Heart right ventricle (tissue), 16 donors: Measurements from ENCODE around the gene MERTK. TPM values are rescaled to one million over a fixed set of nuclear protein-coding genes. Genes with fewer than 3 reads are reported as not detected.
A peak's percentile ranks its signal among the peaks of the same experiment; 100 is the strongest.

Experiments used
- ATAC-seq, 8 donors: fragments of 200-7000 bp; cut with Tn5 transposase; one replicate each; pipeline ENCODE4 v1.9.1; 2020; ENCODE audit warnings: mild to moderate bottlenecking in 8 of 8, moderate library complexity in 8 of 8, moderate number of reproducible peaks in 1 of 8
- DNase-seq, 2 donors: peaks; one replicate each; pipeline ENCODE4 v3.0.0-alpha.2; 2020
- H3K27ac ChIP-seq, 10 donors: fragments of 200-600 bp; sonication (generic) in 2 of 10; one replicate each; pipeline versions ENCODE4 v1.5.0 to v1.8.0; 2020 to 2022; ENCODE audit warnings: mild to moderate bottlenecking in 3 of 10
- H3K27me3 ChIP-seq, 7 donors: fragments of 200-600 bp; one replicate each; pipeline ENCODE4 v1.8.0; 2021 to 2022; ENCODE audit warnings: mild to moderate bottlenecking in 2 of 7
- H3K36me3 ChIP-seq, 9 donors: fragments of 200-600 bp; sonication (generic) in 1 of 9; one replicate each; pipeline versions ENCODE4 v1.5.0 to v1.8.0; 2020 to 2022; ENCODE audit warnings: mild to moderate bottlenecking in 2 of 9
- H3K4me1 ChIP-seq, 9 donors: fragments of 200-600 bp; sonication (generic) in 1 of 9; one replicate each; pipeline versions ENCODE4 v1.5.0 to v1.8.0; 2020 to 2022; ENCODE audit warnings: mild to moderate bottlenecking in 4 of 9
- H3K4me3 ChIP-seq, 10 donors: fragments of 200-600 bp; sonication (generic) in 2 of 10; one replicate each; pipeline versions ENCODE4 v1.5.0 to v1.8.0; 2020 to 2022; ENCODE audit warnings: mild to moderate bottlenecking in 7 of 10, moderate library complexity in 2 of 10
- H3K9me3 ChIP-seq, 11 donors: fragments of 200-600 bp in 10 of 11; sonication (generic) in 2 of 11; one replicate each; pipeline versions ENCODE4 v1.5.0 to v1.8.0; 2013 to 2022; ENCODE audit warnings: mild to moderate bottlenecking in 2 of 11, control low read depth in 1 of 11, moderate library complexity in 1 of 11
- CTCF ChIP-seq, 9 donors: fragments of 200-600 bp; sonication (generic) in 2 of 9; IDR thresholded peaks; one replicate each; pipeline versions ENCODE4 v1.5.0 to v1.8.0; 2021 to 2022; ENCODE audit warnings: antibody characterized with exemption in 9 of 9, mild to moderate bottlenecking in 5 of 9, moderate library complexity in 1 of 9
- WGBS, 2 donors: extraction: QIAGEN DNeasy Blood & Tissue Kit; methylation state at CpG; one replicate each; pipeline ENCODE4 v1.1.7; 2013; ENCODE audit warnings: inconsistent platforms in 1 of 2; 5-methylcytosine and 5-hydroxymethylcytosine counted together
- intact Hi-C, 10 donors: fragments of 100-400 bp; cut with DNase I; formaldehyde crosslinking; loops; one replicate each; pipeline versions ENCODE4 v1.11.1 to v1.14.2; 2022
- polyA plus RNA-seq, 2 donors: library from polyadenylated mRNA; stranded (reverse); fragments of 200-250 nt; gene quantifications; one replicate each; pipeline ENCODE4 v1.2.3, GENCODE V29; 2013
- total RNA-seq, 10 donors: library from RNA; stranded (reverse); fragmentation: NEBNext Ultra II Directional in 3 of 10; extraction: Animal tissue kit (Norgen Biotek cat#: 25700) in 3 of 10; gene quantifications; one replicate each; pipeline versions ENCODE4 v1.2.1 to v1.2.4, GENCODE V29; 2021 to 2023
- donor health status: Arrhythmogenic right ventricular cardiomyopathy.
- donor health status: ischemic (EF 13 %, LVEDD 7.1; RV severe dilation, severe dysfunction).
- donor health status: healthy with polysubstance abuse.
- donor health status: DM: no; HTN: yes; CAD: no.
- donor health status: DM: no; HTN: no; CAD: no.
- donor health status: ischemic (EF 25% LVEDD 6.9; RV normal size, moderate dysfunction).
- donor health status: ischemic (EF 25% LVEDD 5.7; RV mildly dilated, moderate dysfunction).
- donor health status: healthy.
- donor health status: DM: yes; HTN: yes; CAD: no.
- donor health status: Ischemic cardiomyopathy.
- donor health status: ischemic (EF 35%, LVEDD 5.7; RV mildly dilated, moderate dysfunction).
- donor health status: nonischemic (EF 11% LVEDD 7.7; RV severe dilation, severe dysfunction).
- donor health status: DM: yes; HTN: yes; CAD: no.
- donor health status: PGD.
- donor health status: ischemic (EF 29% LVEDD 5.4; RV normal size, mild dysfunction).
- donor health status: nonischemic (EF 23%, LVEDD 6.1; RV moderate dilation, normal function).

MERTK gene
- total and polyA plus RNA-seq, 12 donors = 2.3 to 8.9 (median 3.9) TPM

- no peak for TF ChIP-seq CTCF (IDR thresholded peaks at IDR 0.05)
- intact Hi-C loops = loop anchor here in 2 of 10 donors (5.0 kb wide), 2 partner anchors 38 to 43 kb away; no protein-coding TSS in a partner anchor
- peak in 4 of 8 donors; percentile 26 to 43 (median 40) for ATAC-seq
These were observed 47.3 kb downstream of the MERTK start for GRCh38 chr2:111945444-111946293.

GRCh38 chr2:111946294-111947114 lies 48.1 kb downstream of the MERTK start:
- no peaks in the 10 kb centered on the region for H3K27me3 ChIP-seq
- intact Hi-C loops = loop anchor here in 2 of 10 donors (5.0 kb wide), 2 partner anchors 39 to 44 kb away; no protein-coding TSS in a partner anchor
- WGBS, 2 donors = 34 to 42% methylated on average over 9 of the region's 9 CpGs
- no peak for TF ChIP-seq CTCF (IDR thresholded peaks at IDR 0.05)
- H3K4me3 ChIP-seq = no peak overlapping the region
- H3K4me1 ChIP-seq = peaks cover 0 to 28% (median 17%) of the 10 kb centered on the region in 9 donors
- H3K27ac ChIP-seq = peak overlapping the region in 9 of 10 donors; percentile 18 to 75 (median 46)
- H3K9me3 ChIP-seq = no peaks in the 10 kb centered on the region
- ATAC-seq (peak; percentile 78 to 95 (median 90)), DNase-seq (peak in 1 of 2 donors; percentile 47)
- peaks cover 0 to 46% (median 0%) of the 10 kb centered on the region in 9 donors for H3K36me3 ChIP-seq

More at GRCh38 chr2:111945444-111946293, 47.3 kb downstream of the MERTK start:
- Histone ChIP-seq H3K27ac (peak overlapping the region in 8 of 10 donors; percentile 18 to 75 (median 41)), H3K4me1 (peaks cover 0 to 28% (median 17%) of the 10 kb centered on the region in 9 donors), H3K36me3 (peaks cover 0 to 46% (median 0%) of the 10 kb centered on the region in 9 donors), H3K9me3 (no peaks in the 10 kb centered on the region), H3K27me3 (no peaks in the 10 kb centered on the region), H3K4me3 (no peak overlapping the region)
- no peak for DNase-seq
- 80 to 88% methylated on average over 2 of the region's 2 CpGs for WGBS, 2 donors

- no peak for TF ChIP-seq CTCF (IDR thresholded peaks at IDR 0.05)
- peaks cover 0 to 28% (median 17%) of the 10 kb centered on the region in 9 donors for H3K4me1 ChIP-seq
- H3K27ac ChIP-seq = peak overlapping the region in 8 of 10 donors; percentile 18 to 75 (median 52)
- H3K36me3 ChIP-seq = peaks cover 0 to 46% (median 0%) of the 10 kb centered on the region in 9 donors
- WGBS, 2 donors = 89 to 96% methylated on average over 11 of the region's 11 CpGs
- H3K4me3 ChIP-seq = no peak overlapping the region
- H3K9me3 ChIP-seq = no peaks in the 10 kb centered on the region
- H3K27me3 ChIP-seq = no peaks in the 10 kb centered on the region
- DNase-seq = no peak
- intact Hi-C loops = loop anchor here in 2 of 10 donors (5.0 kb wide), 2 partner anchors 40 to 45 kb away; no protein-coding TSS in a partner anchor
- no peak for ATAC-seq
These were observed 48.8 kb downstream of the MERTK start for GRCh38 chr2:111947219-111947618.

GRCh38 chr2:111948832-111949231 lies 50.4 kb downstream of the MERTK start:
- TF ChIP-seq CTCF (IDR thresholded peaks at IDR 0.05) = no peak
- Histone ChIP-seq H3K4me1 (peaks cover 0 to 28% (median 17%) of the 10 kb centered on the region in 9 donors), H3K9me3 (no peaks in the 10 kb centered on the region), H3K27me3 (no peaks in the 10 kb centered on the region), H3K4me3 (no peak overlapping the region), H3K36me3 (peaks cover 0 to 46% (median 0%) of the 10 kb centered on the region in 9 donors), H3K27ac (no peak overlapping the region)
- intact Hi-C loops = loop anchor here in 2 of 10 donors (5.0 kb wide), 2 partner anchors 42 to 47 kb away; no protein-coding TSS in a partner anchor
- no peak for ATAC-seq
- DNase-seq = no peak
- WGBS, 2 donors = 87 to 89% methylated on average over 4 of the region's 4 CpGs
